NCI-H1694 treated with DMSO at 0.1 percent for 48 hours (cell line): ENCODE measurements around the gene OSMR.
"Not testable (repeated sequence)": the region's sequence is repeated elsewhere in the genome, so short reads cannot be mapped to it uniquely, and the experiment has no call there.

Source experiments
- DNase-seq: peaks from one replicate; lab custom pipeline; 2025; lab: John Stamatoyannopoulos, UW

OSMR gene

DNA sequence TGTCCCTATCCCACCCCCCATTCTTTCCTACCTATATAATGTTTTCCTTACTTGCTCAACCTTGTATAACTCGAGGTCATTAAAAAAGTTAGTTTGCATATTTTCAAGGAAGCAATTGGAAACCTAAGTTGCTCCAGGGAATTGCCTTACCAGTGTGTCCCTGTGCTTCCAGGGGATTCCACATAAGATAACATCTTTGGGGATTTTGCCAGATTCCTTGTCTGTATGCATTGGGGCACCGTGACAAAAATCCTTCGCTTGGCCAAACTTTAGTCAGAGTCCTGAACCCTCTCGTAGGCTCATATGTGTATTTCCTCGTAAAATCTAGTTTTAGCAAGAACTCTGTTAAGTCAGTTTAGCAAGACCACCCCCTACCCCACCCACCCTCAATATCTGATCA is 14.7 kb upstream of the OSMR start:
- DNase-seq: no peak

DNA sequence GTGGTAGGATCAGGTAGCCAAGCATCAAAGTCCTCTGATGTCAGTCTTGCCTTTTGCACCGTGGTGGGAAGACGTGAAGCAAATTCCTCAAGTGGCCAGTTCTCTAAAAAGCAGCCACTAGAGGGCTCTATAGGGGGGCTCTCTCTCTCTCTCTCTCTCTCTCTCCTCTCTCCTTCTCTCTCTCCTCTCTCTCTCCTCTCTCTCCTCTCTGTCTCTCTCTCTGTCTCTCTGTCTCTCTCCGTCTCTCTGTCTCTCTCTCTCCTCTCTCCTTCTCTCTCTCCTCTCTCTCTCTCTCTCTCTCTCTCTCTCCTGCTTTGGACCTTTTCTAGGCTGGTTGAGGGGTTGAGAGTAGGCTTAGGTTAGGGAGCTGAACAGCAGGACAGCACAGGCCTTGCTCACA is 13.9 kb upstream of the OSMR start:
- no peak for DNase-seq

DNA sequence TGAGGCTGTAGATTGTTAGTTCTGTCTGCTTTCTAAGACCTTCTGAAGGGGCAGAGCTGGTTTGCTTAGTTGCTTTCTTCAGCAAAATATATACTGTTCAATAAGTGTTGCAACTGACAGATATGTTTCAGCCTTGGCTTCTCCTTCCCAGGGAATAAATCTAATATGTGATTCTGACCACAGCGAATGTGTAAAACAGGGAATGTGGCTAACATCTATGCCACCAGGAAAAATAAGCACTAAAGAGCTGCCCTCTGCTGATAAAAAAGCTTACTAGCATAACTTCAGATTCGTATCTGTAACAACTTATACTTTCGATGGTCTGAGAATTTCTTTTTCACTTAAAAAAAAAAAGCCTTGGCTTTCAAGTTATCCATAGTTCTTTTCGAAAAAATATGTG is 13.0 kb upstream of the OSMR start:
- DNase-seq: no peak

DNA sequence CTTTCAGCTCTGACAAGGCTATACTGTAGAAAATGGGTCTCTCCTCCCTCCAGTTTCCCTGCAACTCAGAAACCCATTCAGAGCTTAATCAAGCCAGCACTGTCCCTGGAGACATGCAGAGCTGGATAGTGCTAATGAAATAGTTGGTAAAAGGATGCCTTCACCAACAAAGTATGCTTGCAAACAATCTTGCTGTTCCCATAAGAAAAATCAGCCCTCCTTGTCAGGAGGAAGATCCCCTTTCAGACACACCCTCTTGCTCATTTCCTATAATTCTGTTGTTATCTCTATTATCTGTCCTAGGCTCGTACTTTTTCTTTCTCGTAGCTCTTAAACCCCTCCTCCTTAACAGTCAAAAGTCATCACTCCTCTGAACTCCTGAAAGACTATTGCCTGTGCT is 9.9 kb upstream of the OSMR start:
- DNase-seq: no peak

DNA sequence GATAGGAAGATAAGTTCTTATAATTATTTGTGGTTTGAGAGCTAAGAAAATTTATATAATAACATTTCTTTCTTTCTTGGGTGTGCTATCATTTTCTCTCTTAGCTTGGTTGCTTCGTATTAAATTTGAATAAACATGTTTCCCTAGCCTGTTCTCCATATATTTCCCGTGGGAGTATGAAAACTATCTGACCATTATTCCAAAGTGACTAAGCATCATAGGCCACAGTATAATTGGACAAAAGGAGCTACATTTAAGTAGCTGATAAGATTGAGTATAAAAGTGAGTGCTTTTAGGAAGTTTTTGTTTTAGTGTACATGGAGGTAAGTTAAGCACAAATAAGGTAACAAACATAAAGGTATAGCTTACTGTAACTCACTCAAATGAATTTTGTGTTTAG is 8.4 kb upstream of the OSMR start:
- DNase-seq: no peak

DNA sequence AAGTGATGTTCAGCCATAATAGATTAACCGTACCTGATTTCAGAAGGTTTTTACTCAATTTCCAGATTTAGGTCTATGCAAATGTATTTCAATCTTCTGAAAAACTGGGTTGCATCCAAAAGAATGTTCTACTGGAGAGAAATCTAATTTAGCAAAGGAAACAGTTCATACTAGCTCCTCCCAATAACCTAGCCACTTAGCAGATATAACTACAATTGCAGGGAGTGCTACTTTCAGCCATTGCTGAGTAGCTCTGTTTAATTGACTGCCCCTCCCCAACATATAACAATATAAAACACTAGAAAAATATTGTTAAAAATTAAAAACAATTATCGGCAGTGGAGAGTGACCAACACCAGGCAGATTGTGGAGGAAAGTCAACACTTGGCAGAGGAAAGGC is 7.9 kb upstream of the OSMR start:
- no peak for DNase-seq

DNA sequence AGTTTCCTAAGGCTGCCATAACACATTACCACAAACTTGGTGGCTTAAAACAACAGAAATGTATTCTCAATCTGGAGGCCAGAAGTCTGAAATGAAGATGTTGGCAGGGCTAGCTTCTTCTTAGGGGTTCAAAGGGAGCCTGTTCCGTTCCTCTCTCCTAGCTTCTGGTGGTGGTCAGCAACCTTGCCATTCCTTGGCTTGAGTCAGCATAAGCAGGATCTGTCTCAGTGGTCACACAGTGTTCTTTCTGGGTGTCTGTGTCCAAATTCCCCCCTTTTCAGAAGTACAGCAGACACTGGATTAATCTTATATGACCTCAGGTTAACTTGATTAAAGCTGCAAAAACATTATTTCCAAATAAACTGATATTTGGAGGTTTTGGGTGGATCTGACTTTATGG is 2.1 kb upstream of the OSMR start:
- DNase-seq: no peak

DNA sequence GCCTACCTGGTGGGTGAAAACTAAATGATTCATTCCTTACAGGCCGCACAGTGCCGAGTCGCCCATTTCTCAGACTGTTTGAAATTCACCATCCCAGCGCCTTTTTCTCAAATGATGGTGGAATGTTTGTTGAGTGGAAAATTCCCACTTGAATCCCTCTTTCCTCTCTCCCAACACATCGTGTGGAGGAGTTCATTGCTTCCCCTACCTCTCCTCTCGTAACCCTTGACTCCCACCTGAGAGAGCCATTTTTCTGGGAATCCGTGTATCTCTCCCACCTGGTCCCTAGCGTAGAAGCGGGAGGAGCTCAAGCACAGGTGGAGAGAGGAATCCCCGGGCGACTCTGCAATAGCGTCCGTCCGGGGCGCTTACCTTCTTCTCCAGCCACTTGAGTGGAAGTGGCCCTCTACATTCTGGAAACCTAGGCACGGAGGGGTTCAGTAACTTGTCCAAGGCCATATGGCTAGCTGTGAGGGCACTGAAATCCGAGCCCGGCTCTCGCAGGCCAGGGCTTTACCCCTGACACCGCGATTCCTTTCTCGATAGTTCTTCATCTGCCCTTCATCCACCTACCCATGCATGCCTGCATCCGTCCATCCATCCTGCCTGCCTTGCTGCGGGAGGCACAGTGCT is 683 bp downstream of the OSMR start:
- no peak for DNase-seq

DNA sequence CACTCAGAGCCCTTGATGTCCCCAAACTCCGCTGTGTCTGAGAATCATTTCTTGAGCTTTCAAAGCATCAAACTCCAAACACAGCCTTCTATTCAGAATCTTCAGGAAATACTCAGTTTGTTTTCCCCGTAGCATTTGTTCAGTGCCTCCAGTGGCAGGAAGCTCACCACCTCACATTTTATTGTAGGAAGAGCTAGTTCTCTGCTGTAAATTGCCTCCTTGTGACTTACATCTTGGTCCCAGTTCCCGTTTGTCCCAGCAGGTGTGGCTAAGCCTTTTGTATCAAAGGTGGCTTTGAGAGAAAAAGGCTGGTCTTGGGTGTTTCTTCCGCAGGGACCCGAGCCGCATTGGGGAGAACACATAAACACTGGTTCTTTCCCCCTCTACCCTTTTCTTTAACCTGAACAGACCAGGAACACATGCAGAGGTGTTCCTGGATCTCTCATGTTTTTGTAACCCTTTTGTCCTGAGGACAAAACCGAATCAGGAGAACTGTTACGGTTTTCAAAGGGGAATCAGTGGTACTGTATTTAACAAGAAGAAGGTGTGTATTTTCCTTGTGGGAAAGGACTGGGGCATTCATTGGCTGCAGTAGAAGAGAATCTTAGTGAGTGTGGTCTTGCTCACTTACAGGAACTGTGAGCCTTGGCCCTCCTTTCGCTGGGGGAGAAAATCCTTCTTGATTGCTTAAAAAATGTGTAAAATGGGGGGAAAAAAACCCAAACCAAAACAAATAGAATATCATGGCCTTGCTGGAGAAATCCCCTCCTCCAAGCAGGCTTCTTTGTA is 1.9 kb downstream of the OSMR start:
- no peak for DNase-seq

DNA sequence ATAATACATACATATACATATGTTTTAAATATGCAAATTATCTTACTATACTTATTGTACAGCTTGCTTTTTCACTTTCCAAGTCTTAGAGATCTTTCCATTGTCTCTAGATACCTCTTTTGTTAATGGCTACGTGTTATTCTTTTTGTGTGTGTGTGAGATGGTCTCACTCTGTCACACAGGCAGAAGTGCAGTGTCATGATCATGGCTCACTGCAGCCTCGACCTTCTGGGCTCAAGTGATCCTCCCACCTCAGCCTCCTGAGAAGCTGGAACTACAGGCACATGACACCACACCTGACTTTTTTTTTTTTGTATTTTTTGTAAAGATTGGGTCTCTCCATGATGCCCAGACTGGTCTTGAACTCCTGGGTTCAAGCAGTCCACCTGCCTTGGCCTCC is 2.8 kb downstream of the OSMR start:
- no peak for DNase-seq

DNA sequence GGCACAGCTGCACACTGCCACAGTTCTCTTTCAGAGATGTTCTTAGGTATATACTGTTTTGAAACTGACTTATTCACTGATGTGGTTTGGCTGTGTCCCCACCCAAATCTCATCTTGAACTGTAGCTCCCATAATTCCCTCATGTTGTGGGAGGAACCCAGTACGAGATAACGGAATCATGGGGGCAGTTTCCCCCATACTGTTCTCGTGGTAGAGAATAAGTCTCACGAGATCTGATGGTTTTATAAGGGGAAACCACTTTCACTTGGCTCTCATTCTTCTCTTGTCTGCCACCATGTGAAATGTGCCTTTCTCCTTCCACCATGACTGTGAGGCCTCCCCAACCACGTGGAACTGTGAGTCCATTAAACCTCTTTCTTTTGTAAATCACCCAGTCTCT is 5.8 kb downstream of the OSMR start:
- DNase-seq: not testable (repeated sequence)

DNA sequence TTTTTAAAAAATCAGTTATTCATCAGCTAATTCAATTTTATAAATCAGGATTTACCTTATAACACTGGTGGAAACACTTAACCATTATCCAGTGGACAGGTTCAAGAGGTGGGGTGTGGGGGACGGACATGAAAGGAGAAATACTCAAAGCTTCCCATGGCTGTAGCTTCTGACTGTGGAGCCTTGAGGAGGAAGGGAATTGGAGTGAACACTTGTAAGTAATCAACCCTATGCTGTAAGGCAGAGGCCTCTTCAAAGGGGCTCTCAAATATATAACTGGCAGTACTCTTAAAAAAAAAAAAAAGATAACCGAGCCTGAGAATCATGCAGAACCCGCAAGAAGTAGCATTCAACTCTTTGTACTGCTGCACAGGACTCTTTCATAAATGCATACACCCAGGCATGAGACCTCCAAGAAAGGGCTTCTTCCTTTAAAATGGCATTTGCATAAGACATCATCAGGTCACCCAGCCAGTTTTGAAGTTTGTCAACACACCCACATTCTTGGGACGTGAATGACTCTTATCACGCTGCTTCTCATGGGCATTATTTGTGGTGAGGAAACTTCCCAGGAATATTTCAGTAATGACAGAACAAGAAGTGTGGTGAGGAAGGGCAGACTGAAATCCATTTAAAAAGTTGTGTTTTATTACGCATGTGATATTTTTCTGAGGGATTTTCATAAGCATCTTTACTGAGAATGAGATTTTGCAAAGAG is 8.1 kb downstream of the OSMR start:
- DNase-seq: no peak

DNA sequence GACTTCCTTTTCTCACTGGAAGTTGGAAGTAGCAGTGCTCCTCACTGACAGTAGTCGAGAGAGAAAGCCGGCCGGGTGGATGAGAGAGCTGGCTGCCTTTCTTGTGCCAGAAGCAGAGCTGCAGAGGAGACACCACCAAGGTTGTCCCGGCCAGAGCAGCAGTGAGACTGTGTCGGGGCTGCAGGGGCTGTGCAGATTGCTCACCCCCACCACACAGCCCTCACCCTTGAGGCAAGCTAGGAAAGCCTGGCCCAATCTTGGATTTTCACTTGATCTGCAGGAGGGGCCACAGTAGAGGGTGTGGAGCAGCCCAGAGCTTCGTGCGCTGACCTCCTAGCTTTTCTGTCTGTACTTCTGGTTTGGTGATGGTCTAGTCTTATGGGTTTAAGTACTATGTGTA is 9.1 kb downstream of the OSMR start:
- DNase-seq: no peak

DNA sequence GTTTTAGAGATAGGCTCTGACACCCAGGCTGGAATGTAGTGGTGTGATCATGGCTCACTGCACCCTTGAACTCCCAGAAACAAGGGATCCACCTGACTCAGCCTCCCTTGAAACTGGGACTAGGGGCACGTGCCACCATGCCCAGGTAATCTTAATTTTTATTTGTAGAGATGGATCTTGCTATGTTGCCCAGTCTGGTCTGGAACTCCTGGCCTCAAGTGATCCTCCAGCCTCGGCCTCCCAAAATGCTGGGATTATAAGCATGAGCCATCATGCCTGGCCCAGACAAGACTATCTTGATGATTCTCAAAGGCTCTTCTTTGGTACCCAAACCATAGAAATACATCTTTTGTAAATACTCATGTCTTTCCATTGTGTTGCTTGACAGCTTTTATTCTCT is 10.8 kb downstream of the OSMR start:
- DNase-seq: no peak

DNA sequence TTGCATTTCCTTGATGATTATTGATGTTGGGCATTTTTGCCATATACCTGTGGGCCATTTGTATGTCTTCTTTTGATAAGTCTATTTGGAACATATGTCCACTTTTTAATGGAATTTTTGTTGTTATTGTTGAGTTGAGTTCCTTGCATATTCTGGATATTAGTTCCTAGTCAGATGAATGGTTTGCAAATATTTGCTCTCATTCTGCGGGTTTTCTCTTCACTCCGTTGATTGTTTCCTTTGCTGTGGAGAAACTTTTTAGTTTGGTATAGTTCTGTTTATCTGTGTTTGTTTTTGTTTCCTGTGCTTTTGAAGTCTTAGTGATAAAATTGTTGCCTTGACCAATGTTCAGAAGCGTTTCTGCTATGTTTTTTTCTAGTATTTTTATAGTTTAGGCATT is 13.0 kb downstream of the OSMR start:
- DNase-seq: no peak

DNA sequence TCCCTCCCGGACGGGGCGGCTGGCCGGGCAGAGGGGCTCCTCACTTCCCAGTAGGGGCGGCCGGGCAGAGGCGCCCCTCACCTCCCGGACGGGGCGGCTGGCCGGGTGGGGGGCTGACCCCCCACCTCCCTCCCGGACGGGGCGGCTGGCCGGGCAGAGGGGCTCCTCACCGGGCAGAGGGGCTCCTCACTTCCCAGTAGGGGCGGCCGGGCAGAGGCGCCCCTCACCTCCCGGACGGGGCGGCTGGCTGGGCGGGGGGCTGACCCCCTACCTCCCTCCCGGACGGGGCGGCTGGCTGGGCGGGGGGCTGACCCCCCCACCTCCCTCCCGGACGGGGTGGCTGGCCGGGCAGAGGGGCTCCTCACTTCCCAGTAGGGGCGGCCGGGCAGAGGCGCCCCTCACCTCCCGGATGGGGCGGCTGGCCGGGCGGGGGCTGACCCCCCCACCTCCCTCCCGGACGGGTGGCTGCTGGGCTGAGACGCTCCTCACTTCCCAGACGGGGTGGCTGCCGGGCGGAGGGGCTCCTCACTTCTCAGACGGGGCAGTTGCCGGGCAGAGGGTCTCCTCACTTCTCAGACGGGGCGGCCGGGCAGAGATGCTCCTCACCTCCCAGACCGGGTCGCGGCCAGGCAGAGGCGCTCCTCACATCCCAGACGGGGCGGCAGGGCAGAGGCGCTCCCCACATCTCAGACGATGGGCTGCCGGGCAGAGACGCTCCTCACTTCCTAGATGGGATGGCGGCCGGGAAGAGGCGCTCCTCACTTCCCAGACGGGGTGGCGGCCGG is 16.4 kb downstream of the OSMR start:
- not testable (repeated sequence) for DNase-seq

DNA sequence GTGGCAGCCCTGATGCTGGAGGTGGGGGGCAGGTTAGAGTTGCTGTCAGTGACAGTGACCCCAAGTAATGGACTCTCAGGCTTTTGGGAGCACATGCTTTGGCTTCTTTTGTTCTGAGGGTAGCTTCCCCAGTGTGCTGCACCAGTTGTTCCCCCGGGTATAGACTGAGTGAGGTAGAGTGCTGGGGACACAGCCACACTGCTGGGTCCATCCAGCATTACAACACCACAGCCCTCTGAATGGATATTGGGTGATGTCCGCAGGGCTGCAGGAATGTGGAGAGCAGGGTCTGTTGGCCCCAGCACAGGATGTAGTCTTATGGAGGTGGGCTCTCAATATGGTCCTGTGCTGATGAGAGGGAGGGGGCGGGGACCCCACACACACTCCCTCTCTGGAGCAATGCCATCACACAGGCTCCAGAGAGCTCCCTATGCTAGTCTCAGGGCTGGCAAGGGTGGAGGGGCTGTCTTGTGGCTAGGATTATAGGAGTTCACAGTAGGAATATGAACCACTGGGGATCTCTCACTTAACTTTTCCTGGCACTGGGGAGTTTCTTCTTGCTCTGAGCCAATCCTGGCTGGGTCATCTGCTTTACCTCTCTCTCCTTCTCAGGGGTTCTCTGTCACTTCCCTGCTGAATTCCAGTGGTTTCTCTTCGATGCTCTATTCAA is 20.7 kb downstream of the OSMR start:
- DNase-seq: no peak

DNA sequence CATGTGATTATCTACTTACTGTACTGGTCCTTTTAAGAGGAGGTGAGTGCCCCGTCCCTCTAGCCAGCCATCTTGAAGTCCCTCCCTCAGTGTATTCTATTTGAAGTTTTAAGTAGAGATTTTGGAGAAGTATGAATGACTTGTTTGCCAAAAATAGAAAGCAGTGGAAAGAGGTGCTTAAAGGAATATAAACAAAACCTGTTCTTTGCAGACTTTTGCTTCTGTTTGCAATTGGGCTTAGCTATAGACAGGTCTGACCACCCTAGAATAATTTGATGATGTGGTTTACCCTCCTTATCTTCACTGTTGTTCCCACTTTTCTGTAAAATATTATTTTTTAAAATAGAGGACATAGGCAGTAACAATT is 21.2 kb downstream of the OSMR start:
- DNase-seq: no peak

DNA sequence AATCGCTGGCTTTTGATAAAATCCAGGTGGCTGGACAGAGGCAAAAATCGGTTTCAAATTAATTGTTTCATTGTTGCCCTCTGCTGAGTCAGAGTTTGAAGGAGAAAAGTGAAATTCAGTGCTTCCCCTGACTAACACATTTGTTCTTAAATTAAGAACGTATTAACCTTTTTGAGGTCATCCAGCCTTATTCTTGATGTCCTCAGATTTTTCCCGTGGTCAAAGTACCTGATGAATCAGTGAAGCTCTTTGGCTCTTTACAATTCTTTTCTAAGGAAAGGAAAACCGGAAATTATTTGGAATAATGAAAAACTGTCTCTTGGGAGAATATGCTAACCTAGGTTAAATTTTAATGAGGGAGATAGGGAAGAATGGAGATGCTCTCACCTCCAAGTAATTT is 21.6 kb downstream of the OSMR start:
- DNase-seq: no peak

DNA sequence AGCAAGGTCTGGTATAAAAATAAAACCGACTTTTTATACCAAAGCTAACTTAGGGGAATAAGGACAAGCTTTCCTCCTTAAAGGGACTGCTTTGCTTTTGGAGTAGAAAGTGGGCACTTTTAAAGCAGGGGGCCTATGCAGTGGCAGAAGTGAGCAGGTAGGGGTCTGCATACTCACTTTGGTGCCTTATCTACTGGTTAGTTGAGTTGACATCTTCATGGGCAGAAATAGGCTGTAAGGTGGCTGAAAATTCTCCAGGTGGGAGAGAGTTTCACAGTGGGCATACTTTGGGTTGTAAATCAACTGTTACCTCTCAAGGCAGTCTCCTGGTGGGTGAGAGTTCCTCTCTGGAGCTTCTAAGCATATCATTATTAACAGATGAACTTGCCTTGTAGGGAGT is 24.8 kb downstream of the OSMR start:
- DNase-seq: no peak

DNA sequence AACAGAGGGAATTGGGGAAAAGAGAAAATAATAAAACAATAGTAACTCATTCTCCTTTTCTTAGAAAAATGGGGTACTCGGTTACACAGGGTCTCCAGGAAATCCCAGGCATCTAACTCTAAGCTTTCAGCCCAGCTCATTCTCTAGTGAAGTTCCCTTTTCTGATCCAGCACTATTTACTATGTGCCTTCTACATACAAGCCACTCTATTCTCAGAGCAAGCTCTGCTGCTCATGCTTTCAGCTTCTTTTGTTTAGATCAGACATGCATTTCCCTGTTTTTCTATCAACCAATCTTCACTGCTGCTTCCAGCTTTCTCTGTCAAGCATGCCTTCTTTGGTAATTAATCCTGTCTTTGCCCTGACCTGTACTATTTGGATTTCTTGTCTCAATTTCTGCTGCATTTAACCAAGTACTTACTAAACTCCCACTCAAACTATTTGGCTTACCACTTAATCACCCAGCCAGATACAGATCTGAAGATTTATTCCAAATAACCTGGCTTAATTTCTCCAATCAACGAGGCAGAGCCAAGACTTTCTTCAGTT is 25.3 kb downstream of the OSMR start:
- DNase-seq: no peak
